NCI-H748 treated with DMSO at 0.1 percent for 48 hours (cell line): ENCODE data around the gene UHRF2.
A peak's percentile ranks its signal among the peaks of the same experiment; 100 is the strongest.
"Not testable (repeated sequence)": the region's sequence is repeated elsewhere in the genome, so short reads cannot be mapped to it uniquely, and the experiment has no call there.

Source experiments
- DNase-seq: peaks from one replicate; lab custom pipeline; 2025; lab: John Stamatoyannopoulos, UW

The UHRF2 gene

GRCh38 chr9:6489099-6489498 lies 76.1 kb downstream of the UHRF2 start:
- no peak for DNase-seq

DNA sequence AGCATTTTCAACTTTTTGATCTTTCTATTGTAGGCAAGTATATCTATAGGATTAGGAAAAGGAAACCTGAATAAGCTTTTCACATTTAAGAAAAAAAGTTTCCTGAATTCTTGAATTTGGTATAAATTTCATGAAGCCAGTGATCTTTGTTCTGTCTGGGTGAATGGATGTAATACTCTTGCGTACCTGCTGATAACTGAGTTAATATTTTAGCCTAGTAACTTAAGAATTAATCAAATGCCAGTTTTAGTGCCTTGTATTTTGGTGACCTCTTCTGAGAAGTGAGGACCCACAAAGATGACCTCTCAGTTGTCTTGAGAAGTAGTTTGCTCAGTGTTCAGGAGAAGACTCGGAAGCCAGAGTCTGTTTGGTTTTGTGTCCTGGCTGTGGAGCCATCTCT lies 77.9 kb downstream of the UHRF2 start:
- DNase-seq, result no peak

DNA sequence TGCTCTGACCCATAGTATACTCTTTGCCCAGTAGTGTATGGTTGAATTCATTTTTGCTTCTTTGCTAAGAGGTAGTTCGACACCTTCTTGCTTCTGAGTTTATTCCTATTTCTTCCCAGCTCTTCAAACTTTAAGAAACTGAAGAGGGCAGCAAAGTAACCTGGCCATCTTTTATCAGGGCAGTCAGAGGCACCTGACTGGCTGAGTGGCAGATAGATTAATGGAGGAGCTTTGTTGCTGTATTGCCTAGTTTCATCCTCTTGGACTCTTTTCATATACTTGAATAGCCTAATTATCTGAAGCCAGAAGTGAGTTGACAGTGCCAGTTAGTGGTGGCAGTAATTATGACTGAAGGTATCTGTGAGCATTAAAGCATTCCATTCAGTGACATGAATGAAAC lies 82.5 kb downstream of the UHRF2 start:
- no peak for DNase-seq

- DNase-seq, result no peak
Observed at GRCh38 chr9:6498982-6499381, 86.0 kb downstream of the UHRF2 start.

DNA sequence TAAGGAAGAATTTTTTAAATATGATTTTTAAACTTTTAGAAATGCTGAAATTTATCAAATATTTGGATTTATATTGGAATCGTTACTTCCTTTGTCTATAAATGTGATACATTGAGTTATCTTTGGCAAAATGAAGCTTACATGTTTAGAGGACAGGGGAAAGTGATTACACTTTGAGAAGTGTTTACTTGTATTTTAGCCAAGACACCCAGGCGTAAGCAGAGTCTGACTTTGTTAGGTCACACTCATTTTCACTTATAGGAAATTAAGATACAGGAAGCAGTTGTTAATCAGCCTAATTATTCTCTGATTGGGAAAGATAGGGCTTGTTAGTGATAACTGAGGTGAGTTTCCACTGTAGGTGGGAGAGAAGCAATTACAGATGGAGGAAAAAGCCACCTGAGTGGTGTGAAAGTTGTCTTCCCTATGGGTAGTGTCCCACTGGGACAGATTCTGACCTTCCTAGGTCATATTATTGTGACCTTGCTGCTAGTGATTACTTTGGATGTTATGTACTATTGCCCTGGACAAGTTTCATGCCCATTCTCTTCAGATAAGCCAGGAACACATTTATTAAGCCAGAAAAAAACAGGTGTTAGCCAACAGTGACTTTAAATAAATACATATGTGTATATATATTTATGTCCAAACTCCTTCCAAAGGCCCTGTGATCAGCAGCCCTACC lies 88.7 kb downstream of the UHRF2 start:
- no peak for DNase-seq

DNA sequence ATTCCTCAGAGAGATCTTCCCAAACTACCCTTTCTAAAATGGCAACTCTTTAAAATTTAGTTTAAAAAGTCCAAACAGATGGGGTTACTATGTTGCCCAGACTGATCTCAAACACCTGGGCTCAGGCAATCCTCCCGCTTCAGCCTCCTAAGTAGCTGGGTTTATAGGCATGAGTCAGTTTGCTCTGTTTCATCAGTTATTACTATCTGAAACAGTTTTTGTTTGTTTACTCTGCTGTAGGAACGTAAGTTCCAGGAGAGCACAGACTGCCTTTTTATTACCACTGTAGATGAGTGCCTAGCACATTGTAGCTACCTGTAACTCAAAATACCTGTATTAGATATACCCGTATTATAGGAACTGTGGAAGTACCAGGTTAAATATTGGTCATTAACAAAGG lies 89.4 kb downstream of the UHRF2 start:
- no peak for DNase-seq

DNA sequence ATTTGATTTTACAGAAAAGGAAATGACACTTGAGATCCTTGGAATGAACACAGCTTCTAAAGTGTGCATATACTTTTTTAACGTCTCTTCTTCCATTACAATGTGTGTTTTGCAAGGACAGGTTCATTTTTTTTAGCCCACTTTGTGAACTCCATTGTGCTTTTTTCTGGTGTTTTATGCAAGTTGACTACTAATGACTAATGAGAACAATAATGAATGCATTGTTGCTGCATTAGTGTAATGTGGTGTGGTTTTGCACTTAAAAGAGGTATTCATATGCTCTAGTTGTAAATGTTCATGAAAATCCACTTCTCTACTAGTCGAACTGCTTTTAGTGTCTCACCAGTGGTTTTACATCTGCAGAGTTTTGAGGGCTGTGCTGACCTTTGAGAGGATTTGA lies 93.6 kb downstream of the UHRF2 start:
- no peak for DNase-seq

DNA sequence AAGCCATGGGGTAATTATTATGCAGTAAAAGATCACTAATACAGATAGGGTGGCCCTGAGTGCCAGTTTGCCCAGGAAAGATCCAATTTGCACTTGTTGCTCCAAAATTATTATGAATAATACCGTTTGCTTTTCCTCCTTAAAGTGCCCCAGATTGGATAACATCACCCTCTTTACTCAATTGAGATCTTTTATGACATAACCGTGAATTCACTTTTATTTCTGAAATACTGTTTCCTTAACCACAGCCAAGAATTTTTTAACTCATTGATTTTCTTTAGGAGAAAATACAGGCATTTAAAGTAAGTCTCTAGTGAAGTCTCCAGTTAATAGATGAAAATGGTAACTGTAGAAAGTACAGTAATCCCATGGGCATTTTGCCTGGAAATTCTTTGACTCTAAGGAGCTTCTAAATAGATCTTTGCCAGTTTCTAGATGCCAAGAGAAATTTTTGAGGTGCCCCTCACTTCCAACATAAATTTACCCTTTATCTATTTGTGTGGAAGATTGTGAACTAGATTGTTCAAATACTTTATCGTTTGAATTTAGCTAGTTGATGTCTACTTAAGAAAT lies 99.2 kb downstream of the UHRF2 start:
- no peak for DNase-seq

- DNase-seq, result no peak
Observed at GRCh38 chr9:6522263-6522662, 109.3 kb downstream of the UHRF2 start.

DNA sequence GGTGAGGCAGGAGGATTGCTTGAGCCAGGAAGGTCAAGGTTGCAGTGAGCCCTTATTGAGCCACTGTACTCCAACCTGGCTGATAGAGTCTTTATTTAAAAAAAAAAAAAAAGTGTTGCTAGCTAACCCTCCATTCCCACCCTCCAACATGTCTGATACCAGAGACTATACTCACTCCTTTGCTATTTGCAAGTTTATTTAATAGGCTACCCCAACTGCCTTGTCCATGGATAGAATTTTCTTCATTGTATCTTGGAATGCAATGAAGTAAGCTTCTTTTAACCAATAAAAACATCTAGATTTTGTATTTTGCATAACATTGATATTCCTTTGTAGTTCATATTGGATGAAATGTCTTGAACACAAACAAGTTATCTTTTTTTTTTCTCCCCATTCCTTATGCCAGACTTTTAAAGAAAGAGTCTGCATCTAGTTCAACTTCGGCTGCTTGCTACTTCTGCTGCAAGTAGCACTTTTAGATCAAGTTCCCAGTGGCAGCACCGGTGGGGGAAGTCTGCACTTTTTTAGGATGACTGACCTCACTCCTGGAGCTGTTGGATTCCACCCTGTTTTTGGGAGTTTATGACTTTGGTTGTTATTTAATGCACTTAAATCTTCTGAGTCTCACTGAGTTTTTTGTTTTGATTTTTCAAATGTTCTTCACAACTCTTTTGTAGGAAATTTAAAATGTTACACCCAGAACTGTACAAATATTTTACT lies 112.5 kb downstream of the UHRF2 start:
- no peak for DNase-seq

DNA sequence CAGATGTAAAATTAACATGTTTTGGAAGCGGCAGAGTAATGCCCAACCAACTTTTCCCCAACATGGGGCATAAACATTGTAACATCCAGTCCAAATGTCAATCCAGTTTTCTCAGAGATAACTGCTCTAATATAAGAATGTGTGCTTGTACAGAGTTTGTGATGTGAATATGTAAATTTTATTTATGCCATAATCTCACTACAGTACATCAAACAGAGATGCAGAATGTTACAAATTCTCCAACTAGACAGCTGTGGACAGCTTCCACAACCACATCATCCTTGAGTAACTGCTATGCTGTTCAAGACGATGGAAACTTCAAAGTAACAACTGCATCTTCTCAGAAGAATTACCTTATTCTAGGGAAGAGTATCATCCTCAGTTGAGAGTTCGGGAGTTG lies 122.6 kb downstream of the UHRF2 start:
- no peak for DNase-seq

- DNase-seq, result no peak
Observed at GRCh38 chr9:6538666-6539071, 125.7 kb downstream of the UHRF2 start.

GRCh38 chr9:6542617-6543016 lies 129.6 kb downstream of the UHRF2 start:
- DNase-seq, result not testable (repeated sequence)

DNA sequence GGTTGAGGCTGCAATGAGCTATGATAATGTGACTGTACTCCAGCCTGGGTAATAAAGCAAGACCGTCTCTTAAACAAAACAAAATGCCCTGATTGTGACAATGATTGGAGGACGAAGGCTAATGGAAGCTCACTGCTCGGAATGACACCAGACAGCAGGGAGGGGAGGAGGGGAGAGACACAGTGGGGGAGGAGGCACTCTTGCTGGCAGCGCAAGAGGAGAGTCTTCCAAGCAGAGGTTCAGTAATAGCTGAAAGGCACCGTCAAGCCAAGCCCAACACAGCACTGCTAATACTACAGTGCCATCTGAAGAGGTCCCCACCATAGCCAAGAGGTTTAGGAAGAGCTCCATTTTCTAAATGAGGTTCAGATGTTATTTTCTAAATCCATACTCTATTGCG lies 130.2 kb downstream of the UHRF2 start:
- no peak for DNase-seq

GRCh38 chr9:6545017-6545691 lies 132.2 kb downstream of the UHRF2 start:
- no peak for DNase-seq

DNA sequence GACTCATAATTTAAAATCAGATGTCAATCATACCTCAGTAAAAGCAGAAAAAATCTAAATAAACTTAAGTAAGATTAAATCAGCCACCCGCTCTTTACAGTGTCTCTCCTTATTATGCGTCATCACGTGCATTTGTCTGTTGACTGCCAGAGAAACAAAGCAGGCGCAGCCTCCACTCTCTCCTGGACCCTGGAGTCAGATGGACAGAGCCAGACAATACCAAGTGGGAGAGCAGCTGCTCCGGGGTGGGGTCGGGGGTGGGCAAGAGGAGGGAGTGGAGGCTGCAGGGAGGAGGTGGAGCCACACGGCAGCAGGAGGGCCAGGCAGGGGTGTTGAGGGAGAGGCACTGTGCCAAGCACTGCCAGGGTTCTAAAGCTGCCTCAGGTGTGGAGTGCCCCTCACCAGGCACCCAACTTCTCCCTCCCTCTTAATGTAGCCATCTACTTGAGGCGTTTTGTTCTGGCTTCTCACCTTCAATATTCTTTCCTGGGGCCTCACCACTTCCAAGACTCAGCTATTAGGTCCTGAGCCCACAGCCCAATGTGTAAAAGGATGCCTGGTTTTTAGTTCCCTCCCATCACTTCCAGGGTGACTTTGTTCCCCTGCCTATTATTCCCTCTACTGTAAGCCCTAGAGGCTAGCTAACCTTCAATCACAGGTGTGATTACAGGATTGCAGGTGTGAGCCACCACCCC lies 136.3 kb downstream of the UHRF2 start:
- DNase-seq, result peak; percentile 83

DNA sequence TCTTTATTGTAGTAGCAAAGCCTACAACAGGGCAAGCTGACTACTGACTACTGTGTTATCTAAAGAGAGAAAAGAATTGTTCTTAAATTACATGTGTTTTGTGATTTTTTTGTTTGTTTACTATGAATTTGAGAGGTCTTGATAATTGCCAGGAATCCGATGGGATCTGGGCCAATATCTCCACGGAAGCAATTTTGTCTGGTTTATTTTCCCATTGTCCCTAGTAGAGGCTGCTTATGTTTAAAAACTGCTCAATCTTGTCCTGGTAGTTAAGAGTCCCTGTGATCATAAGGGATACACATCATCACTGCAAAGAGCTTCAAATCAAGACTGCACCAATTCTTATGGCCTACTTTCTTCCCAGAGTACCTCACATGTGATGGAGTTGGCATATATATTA lies 138.1 kb downstream of the UHRF2 start:
- peak; percentile 72 for DNase-seq

DNA sequence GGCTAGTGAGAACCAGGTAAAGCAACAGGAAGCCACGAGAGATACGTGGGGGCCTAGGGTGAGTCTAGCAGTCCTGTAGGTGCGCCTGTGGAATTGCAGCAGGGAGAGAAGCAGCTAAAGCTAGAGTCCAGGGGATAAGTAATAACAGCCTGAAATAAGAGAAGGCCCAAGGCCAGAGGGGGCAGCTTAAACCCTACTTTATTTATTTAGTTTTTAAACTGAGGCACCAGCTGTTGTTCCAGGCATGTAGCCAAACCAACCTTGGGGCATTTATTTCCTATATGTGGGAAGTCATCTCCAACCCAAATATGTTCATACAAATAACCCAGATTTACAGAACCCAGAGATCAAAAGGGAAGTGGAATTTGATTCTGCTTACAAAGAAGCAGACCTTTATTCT lies 139.0 kb downstream of the UHRF2 start:
- peak; percentile 59 for DNase-seq

DNA sequence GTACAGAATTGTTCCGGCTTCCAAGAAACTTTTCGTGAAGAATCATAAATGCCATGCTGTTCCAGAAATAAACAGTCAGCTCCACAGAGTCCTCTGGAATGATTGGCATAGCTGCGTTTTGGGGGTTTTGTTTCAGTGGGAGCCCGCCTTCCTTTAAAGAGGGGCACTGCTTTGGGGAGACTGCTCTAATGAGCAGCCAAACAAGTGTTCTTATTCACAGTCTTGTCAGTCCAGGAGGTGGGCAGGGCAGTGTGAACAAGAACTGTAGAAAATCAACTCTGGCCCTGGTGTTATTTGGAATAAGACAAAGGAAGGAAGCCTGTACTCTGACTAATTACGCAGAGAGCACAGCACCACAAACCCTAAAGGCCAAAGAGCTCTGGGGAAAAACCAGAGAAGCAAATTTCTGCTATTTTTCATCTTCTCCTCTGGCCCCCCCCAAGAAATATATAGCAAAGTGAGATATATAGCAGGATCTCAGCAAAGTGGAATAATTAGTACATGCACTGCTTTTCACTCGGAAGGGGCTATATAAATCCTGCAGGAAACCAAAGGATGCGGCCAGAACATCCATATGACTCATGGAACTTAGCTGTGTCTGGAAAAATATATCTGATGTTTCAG lies 139.6 kb downstream of the UHRF2 start:
- no peak for DNase-seq

DNA sequence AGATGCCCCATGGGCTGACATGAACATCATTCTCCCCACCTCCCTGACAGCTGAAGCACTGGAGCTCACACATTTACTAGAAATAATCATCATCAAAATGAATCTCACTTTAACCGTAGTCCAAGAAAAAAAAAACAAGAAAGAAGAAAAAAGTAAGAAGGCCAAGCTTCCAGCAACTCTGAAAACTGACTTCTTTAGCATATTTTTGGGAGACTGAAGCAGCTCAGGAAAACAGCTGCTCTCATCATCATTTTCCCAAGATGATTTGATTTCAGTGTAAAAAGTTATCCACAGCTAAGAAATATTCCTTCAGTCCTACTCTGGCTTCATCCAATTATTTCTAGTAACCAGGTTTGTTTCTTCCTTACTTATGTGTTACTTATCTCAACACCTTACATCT lies 140.9 kb downstream of the UHRF2 start:
- no peak for DNase-seq
